Measurements from ENCODE around the gene DOCK9.
A peak's percentile ranks its signal among the peaks of the same experiment; 100 is the strongest.

The DOCK9 gene

GRCh38 chr13:98942997-98943396 is 34.9 kb downstream of the DOCK9 start:
- H3K36me3 ChIP-seq (ENCODE audit: control insufficient read depth in 1 of 2, insufficient read depth in 2 of 2, low read depth in 1 of 2, low read length in 2 of 2) = peaks cover 0 to 3% of the 10 kb centered on the region in 2 experiments
- DNase-seq = no peak
- no peak overlapping the region for H4K91ac ChIP-seq (ENCODE audit: low read length)
- peaks cover 14% of the 10 kb centered on the region for H3K4me1 ChIP-seq (ENCODE audit: control insufficient read depth, insufficient read depth, low read depth, low read length)
- H3K4me2 ChIP-seq (ENCODE audit: low read length, poor library complexity, severe bottlenecking) = no peak overlapping the region
- H2BK5ac ChIP-seq (ENCODE audit: low read depth, low read length, poor library complexity, severe bottlenecking) = no peak overlapping the region
- no peak overlapping the region for H3K4ac ChIP-seq (ENCODE audit: low read depth in 1 of 2, low read length in 2 of 2)
- H2BK12ac ChIP-seq (ENCODE audit: low read length in 2 of 2) = no peak overlapping the region
- H4K8ac ChIP-seq (ENCODE audit: low read length) = no peak overlapping the region
- no peak overlapping the region for H3K9ac ChIP-seq (ENCODE audit: low read length)
- H2BK15ac ChIP-seq (ENCODE audit: low read depth, poor library complexity, severe bottlenecking) = no peak overlapping the region
- WGBS = 98% methylated on average over 3 of the region's 3 CpGs
- no peak overlapping the region for H3K23ac ChIP-seq (ENCODE audit: low read length in 2 of 2)
- H3K4me3 ChIP-seq (ENCODE audit: insufficient read depth in 1 of 2, low read depth in 1 of 2, low read length in 2 of 2) = peak overlapping the region in 1 of 2 experiments; percentile 7
- H3K9me3 ChIP-seq (ENCODE audit: control insufficient read depth, low read length) = no peaks in the 10 kb centered on the region
- H3K79me1 ChIP-seq (replicated peaks; ENCODE audit: low read length, poor library complexity, severe bottlenecking) = peaks cover 27% of the 10 kb centered on the region
- no peak overlapping the region for H2AFZ ChIP-seq (ENCODE audit: low read depth, low read length)
- no peak overlapping the region for H3K27ac ChIP-seq (ENCODE audit: low read length, poor library complexity, severe bottlenecking)
- no peak overlapping the region for H3K14ac ChIP-seq (ENCODE audit: low read length in 2 of 2)
- H3K27me3 ChIP-seq (ENCODE audit: control insufficient read depth in 1 of 2, insufficient read depth in 1 of 2, low read length in 2 of 2) = no peaks in the 10 kb centered on the region
- H2BK120ac ChIP-seq (ENCODE audit: low read depth, low read length) = no peak overlapping the region
- no peak overlapping the region for H3K18ac ChIP-seq (ENCODE audit: low read depth in 1 of 2, low read length in 2 of 2)
- H2AK5ac ChIP-seq (ENCODE audit: low read length, severe bottlenecking) = no peak overlapping the region

DNA sequence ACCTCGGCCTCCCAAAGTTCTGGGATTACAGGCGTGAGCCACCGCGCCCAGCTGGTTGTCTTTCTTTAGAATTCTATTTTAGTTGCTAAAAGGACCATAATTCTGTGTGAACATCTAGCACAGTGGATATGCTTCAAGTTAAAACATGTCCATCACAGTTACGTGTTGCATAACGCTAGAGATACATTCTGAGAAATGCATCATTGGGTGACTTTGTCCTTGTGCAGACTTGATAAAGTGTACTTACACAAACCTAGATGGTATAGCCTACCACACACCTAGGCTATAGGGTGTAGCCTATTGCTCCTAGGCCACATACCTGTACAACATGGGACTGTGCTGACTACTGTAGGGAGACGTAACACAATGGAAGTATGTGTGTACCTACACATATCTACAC is 35.4 kb downstream of the DOCK9 start:
- Histone ChIP-seq H3K4me1 (ENCODE audit: control insufficient read depth, insufficient read depth, low read depth, low read length) (peaks cover 17% of the 10 kb centered on the region), H2AFZ (ENCODE audit: low read depth, low read length) (no peak overlapping the region), H3K23ac (ENCODE audit: low read length in 2 of 2) (no peak overlapping the region), H2BK12ac (ENCODE audit: low read length in 2 of 2) (no peak overlapping the region), H3K14ac (ENCODE audit: low read length in 2 of 2) (no peak overlapping the region), H3K27ac (ENCODE audit: low read length, poor library complexity, severe bottlenecking) (no peak overlapping the region), H2BK15ac (ENCODE audit: low read depth, poor library complexity, severe bottlenecking) (no peak overlapping the region), H4K91ac (ENCODE audit: low read length) (no peak overlapping the region), H3K4me3 (ENCODE audit: insufficient read depth in 1 of 2, low read depth in 1 of 2, low read length in 2 of 2) (no peak overlapping the region), H2BK120ac (ENCODE audit: low read depth, low read length) (no peak overlapping the region), H3K79me1 (replicated peaks; ENCODE audit: low read length, poor library complexity, severe bottlenecking) (peaks cover 27% of the 10 kb centered on the region), H2BK5ac (ENCODE audit: low read depth, low read length, poor library complexity, severe bottlenecking) (no peak overlapping the region), H3K18ac (ENCODE audit: low read depth in 1 of 2, low read length in 2 of 2) (no peak overlapping the region), H3K27me3 (ENCODE audit: control insufficient read depth in 1 of 2, insufficient read depth in 1 of 2, low read length in 2 of 2) (no peaks in the 10 kb centered on the region), H4K8ac (ENCODE audit: low read length) (no peak overlapping the region), H2AK5ac (ENCODE audit: low read length, severe bottlenecking) (no peak overlapping the region), H3K4me2 (ENCODE audit: low read length, poor library complexity, severe bottlenecking) (no peak overlapping the region), H3K4ac (ENCODE audit: low read depth in 1 of 2, low read length in 2 of 2) (no peak overlapping the region), H3K9ac (ENCODE audit: low read length) (no peak overlapping the region), H3K36me3 (ENCODE audit: control insufficient read depth in 1 of 2, insufficient read depth in 2 of 2, low read depth in 1 of 2, low read length in 2 of 2) (peaks cover 0 to 3% of the 10 kb centered on the region in 2 experiments), H3K9me3 (ENCODE audit: control insufficient read depth, low read length) (no peaks in the 10 kb centered on the region)
- 100% methylated on average over 6 of the region's 7 CpGs for WGBS
- no peak for DNase-seq

- Histone ChIP-seq H3K23ac (ENCODE audit: low read length in 2 of 2) (no peak overlapping the region), H2BK5ac (ENCODE audit: low read depth, low read length, poor library complexity, severe bottlenecking) (no peak overlapping the region), H3K4me1 (ENCODE audit: control insufficient read depth, insufficient read depth, low read depth, low read length) (peaks cover 17% of the 10 kb centered on the region), H4K91ac (ENCODE audit: low read length) (no peak overlapping the region), H3K79me1 (replicated peaks; ENCODE audit: low read length, poor library complexity, severe bottlenecking) (peaks cover 27% of the 10 kb centered on the region), H2AFZ (ENCODE audit: low read depth, low read length) (no peak overlapping the region), H3K27me3 (ENCODE audit: control insufficient read depth in 1 of 2, insufficient read depth in 1 of 2, low read length in 2 of 2) (no peaks in the 10 kb centered on the region), H3K4me3 (ENCODE audit: insufficient read depth in 1 of 2, low read depth in 1 of 2, low read length in 2 of 2) (no peak overlapping the region), H3K4ac (ENCODE audit: low read depth in 1 of 2, low read length in 2 of 2) (no peak overlapping the region), H2BK12ac (ENCODE audit: low read length in 2 of 2) (no peak overlapping the region), H3K36me3 (ENCODE audit: control insufficient read depth in 1 of 2, insufficient read depth in 2 of 2, low read depth in 1 of 2, low read length in 2 of 2) (peaks cover 0 to 3% of the 10 kb centered on the region in 2 experiments), H3K14ac (ENCODE audit: low read length in 2 of 2) (no peak overlapping the region), H4K8ac (ENCODE audit: low read length) (no peak overlapping the region), H3K27ac (ENCODE audit: low read length, poor library complexity, severe bottlenecking) (no peak overlapping the region), H2AK5ac (ENCODE audit: low read length, severe bottlenecking) (no peak overlapping the region), H2BK15ac (ENCODE audit: low read depth, poor library complexity, severe bottlenecking) (no peak overlapping the region), H3K18ac (ENCODE audit: low read depth in 1 of 2, low read length in 2 of 2) (no peak overlapping the region), H3K9ac (ENCODE audit: low read length) (no peak overlapping the region), H2BK120ac (ENCODE audit: low read depth, low read length) (no peak overlapping the region), H3K9me3 (ENCODE audit: control insufficient read depth, low read length) (no peaks in the 10 kb centered on the region), H3K4me2 (ENCODE audit: low read length, poor library complexity, severe bottlenecking) (no peak overlapping the region)
- WGBS = 90% methylated on average over 4 of the region's 4 CpGs
- DNase-seq = no peak
Measured at GRCh38 chr13:98941536-98941935, 36.3 kb downstream of the DOCK9 start.

DNA sequence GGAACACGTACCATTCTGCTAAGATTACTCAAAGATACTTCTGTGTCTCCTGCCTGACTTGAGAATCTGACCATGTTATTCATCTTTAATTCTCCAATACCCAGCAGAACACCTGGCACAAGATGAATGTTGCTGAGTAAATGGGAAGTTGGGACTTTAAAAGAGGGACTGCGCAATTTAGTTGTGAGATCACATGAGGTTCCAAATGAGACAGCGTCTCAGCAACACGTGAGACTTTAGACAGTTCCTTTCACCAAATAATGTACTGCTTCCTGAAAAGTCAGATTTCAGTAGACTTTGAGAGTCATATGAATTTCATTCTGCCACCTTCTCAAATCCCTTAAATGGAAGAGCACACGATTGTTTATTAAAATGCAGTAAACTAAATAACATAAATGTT is 36.7 kb downstream of the DOCK9 start:
- no peak for DNase-seq
- Histone ChIP-seq H3K14ac (ENCODE audit: low read length in 2 of 2) (no peak overlapping the region), H3K9ac (ENCODE audit: low read length) (no peak overlapping the region), H3K4ac (ENCODE audit: low read depth in 1 of 2, low read length in 2 of 2) (no peak overlapping the region), H2BK5ac (ENCODE audit: low read depth, low read length, poor library complexity, severe bottlenecking) (no peak overlapping the region), H3K4me2 (ENCODE audit: low read length, poor library complexity, severe bottlenecking) (no peak overlapping the region), H2AK5ac (ENCODE audit: low read length, severe bottlenecking) (no peak overlapping the region), H4K91ac (ENCODE audit: low read length) (no peak overlapping the region), H3K9me3 (ENCODE audit: control insufficient read depth, low read length) (no peaks in the 10 kb centered on the region), H2BK12ac (ENCODE audit: low read length in 2 of 2) (no peak overlapping the region), H2BK15ac (ENCODE audit: low read depth, poor library complexity, severe bottlenecking) (no peak overlapping the region), H3K18ac (ENCODE audit: low read depth in 1 of 2, low read length in 2 of 2) (no peak overlapping the region), H2AFZ (ENCODE audit: low read depth, low read length) (no peak overlapping the region), H3K23ac (ENCODE audit: low read length in 2 of 2) (no peak overlapping the region), H3K4me1 (ENCODE audit: control insufficient read depth, insufficient read depth, low read depth, low read length) (peaks cover 15% of the 10 kb centered on the region), H3K4me3 (ENCODE audit: insufficient read depth in 1 of 2, low read depth in 1 of 2, low read length in 2 of 2) (no peak overlapping the region), H3K36me3 (ENCODE audit: control insufficient read depth in 1 of 2, insufficient read depth in 2 of 2, low read depth in 1 of 2, low read length in 2 of 2) (peaks cover 0 to 3% of the 10 kb centered on the region in 2 experiments), H3K27ac (ENCODE audit: low read length, poor library complexity, severe bottlenecking) (no peak overlapping the region), H3K27me3 (ENCODE audit: control insufficient read depth in 1 of 2, insufficient read depth in 1 of 2, low read length in 2 of 2) (no peaks in the 10 kb centered on the region), H2BK120ac (ENCODE audit: low read depth, low read length) (no peak overlapping the region), H3K79me1 (replicated peaks; ENCODE audit: low read length, poor library complexity, severe bottlenecking) (peaks cover 29% of the 10 kb centered on the region), H4K8ac (ENCODE audit: low read length) (no peak overlapping the region)
- WGBS = 95% methylated on average over 4 of the region's 5 CpGs

Measured in mesenchymal stem cell (in vitro differentiated cells and primary cell).